K562 (cell line): ENCODE measurements around the gene LAMTOR4. TPM values are rescaled to one million over a fixed set of nuclear protein-coding genes. Genes with fewer than 3 reads are reported as not detected.

Experiments
- CREBBP ChIP-seq: IDR thresholded peaks from one replicate; pipeline ENCODE4 v1.6.1; 2012; ENCODE audit warnings: low read depth, mild to moderate bottlenecking, control low read depth, inconsistent platforms, low read length
- ESRRB ChIP-seq: fragments of 250-450 bp; sonication (Bioruptor Pico); IDR thresholded peaks from 2 replicates; pipeline ENCODE4 v1.5.0; 2020; ENCODE audit warnings: mild to moderate bottlenecking, moderate library complexity, borderline replicate concordance
- FIP1L1 ChIP-seq: fragments of 200-400 bp; formaldehyde crosslinking; IDR thresholded peaks from 2 replicates; pipeline ENCODE4 v1.6.1; 2018; ENCODE audit warnings: mild to moderate bottlenecking, low read depth, low read length; ENCODE audit not compliant: poor library complexity, severe bottlenecking
- HDAC1 ChIP-seq, 2 experiments: fragments of 450-650 bp; IDR thresholded peaks; 2 replicates each; pipeline ENCODE4 v1.6.1; 2016 to 2017; ENCODE audit warnings: inconsistent platforms in 1 of 2, mild to moderate bottlenecking in 1 of 2, moderate library complexity in 1 of 2
- KDM2B ChIP-seq: fragments of 250-450 bp; sonication (Bioruptor Pico); IDR thresholded peaks from 2 replicates; pipeline ENCODE4 v1.8.0; 2021; ENCODE audit warnings: mild to moderate bottlenecking, moderate library complexity
- MCM2 ChIP-seq: fragments of 450-650 bp; IDR thresholded peaks from 2 replicates; pipeline ENCODE4 v1.6.1; 2017; ENCODE audit warnings: low read depth, mild to moderate bottlenecking
- RBM34 ChIP-seq: fragments of 200-400 bp; formaldehyde crosslinking; IDR thresholded peaks from 2 replicates; pipeline ENCODE4 v1.6.1; 2018; ENCODE audit warnings: low read length, borderline replicate concordance; ENCODE audit not compliant: insufficient read depth
- STAT5A ChIP-seq: IDR thresholded peaks from 2 replicates; pipeline ENCODE4 v1.6.1; 2012; ENCODE audit warnings: low read length, inconsistent platforms, borderline replicate concordance
- ZC3H8 ChIP-seq: fragments of 450-650 bp; IDR thresholded peaks from 2 replicates; pipeline ENCODE4 v1.6.1; 2017
- ZNF3 ChIP-seq: fragments of 250-450 bp; sonication (Bioruptor Pico); IDR thresholded peaks from 2 replicates; pipeline ENCODE4 v1.5.0; 2021; ENCODE audit warnings: mild to moderate bottlenecking, moderate library complexity
- ZNF57 ChIP-seq: fragments of 450-650 bp; formaldehyde crosslinking; IDR thresholded peaks from 2 replicates; pipeline ENCODE4 v1.4.0; 2020; ENCODE audit warnings: mild to moderate bottlenecking, moderate library complexity
- ZNF699 ChIP-seq: fragments of 250-450 bp; sonication (Bioruptor Pico); IDR thresholded peaks from 2 replicates; pipeline ENCODE4 v1.8.0; 2021; ENCODE audit warnings: mild to moderate bottlenecking, moderate library complexity; ENCODE audit not compliant: insufficient replicate concordance
- polyA plus RNA-seq, 8 experiments: library from polyadenylated mRNA; depleted of rRNA in 4 of 8; stranded (reverse) in 5 of 8; unstranded in 3 of 8; fragments of >200 nt; fragmentation: Nextera tagmentation in 2 of 8; fragmentation: Illumina TruSeq in 1 of 8; extraction: Ambion mirVana in 2 of 8; extraction: Trizol in 1 of 8; gene quantifications; 2 replicates each; pipeline versions ENCODE4 v1.2.1 to v1.2.3, GENCODE V29; 2011 to 2014; ENCODE audit warnings: inconsistent platforms in 1 of 8, missing spikeins in 1 of 8
- total RNA-seq, 7 experiments: library from RNA; depleted of rRNA in 6 of 7; stranded (reverse); fragments of >200 nt in 6 of 7; fragmentation: Illumina TruSeq in 2 of 7; extraction: Trizol in 2 of 7; gene quantifications; 2 replicates each; pipeline versions ENCODE4 v1.2.1 to v1.2.3, GENCODE V29; 2011 to 2021; ENCODE audit warnings: low replicate concordance in 1 of 7
- TF ChIP-seq, protein P1 (sequence below): fragments of 150-350 bp; conservative IDR thresholded peaks from 2 replicates; pipeline ENCODE4 v1.6.1; 2014; ENCODE audit warnings: low read length
- TF ChIP-seq, protein P2 (sequence below): fragments of 450-650 bp; IDR thresholded peaks from 2 replicates; pipeline ENCODE4 v1.6.1; 2016; ENCODE audit warnings: low read depth, mild to moderate bottlenecking, moderate library complexity
- TF ChIP-seq, protein P3 (sequence below): fragments of 250-450 bp; sonication (Bioruptor Pico); IDR thresholded peaks from 2 replicates; pipeline ENCODE4 v1.6.1; 2021; ENCODE audit warnings: mild to moderate bottlenecking
- TF ChIP-seq, protein P4 (sequence below): fragments of 250-450 bp; sonication (Bioruptor Pico); IDR thresholded peaks from 2 replicates; pipeline ENCODE4 v1.8.0; 2022; ENCODE audit warnings: moderate library complexity, mild to moderate bottlenecking, inconsistent platforms
- TF ChIP-seq, protein P5 (sequence below): fragments of 150-350 bp; IDR thresholded peaks from 2 replicates; pipeline ENCODE4 v1.6.1; 2014; ENCODE audit warnings: low read depth, mild to moderate bottlenecking, low read length, borderline replicate concordance

LAMTOR4 gene
- total and polyA plus RNA-seq, 9 of the 15 experiments (the other 6 are each of a cell fraction or from before 2014, with no cell fraction given): 79.6 to 314 (median 195) TPM

DNA sequence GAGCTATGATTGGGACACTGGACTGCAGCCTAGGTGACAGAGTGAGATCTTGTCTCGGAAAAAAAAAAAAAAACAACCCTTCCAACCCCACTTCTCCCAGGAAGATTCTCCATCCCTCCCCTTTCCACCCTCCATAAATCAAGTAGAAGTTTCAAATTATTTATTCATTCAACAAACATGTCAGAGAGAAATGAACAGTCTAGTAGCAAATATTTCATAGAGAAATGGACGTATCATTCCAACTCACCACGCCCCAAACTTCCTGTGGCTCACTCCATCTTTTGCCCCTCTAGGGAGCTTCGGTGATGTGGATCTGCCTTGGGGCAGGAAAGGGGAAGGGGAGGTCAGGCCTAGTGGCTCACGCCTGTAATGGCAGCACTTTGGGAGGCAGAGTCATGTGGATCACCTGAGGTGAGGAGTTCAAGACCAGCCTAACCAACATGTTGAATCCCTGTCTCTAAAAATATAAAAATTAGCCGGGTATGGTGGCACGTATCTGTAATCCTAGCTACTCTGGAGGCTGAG, 10.4 kb downstream of the LAMTOR4 start (continued):
- TF ChIP-seq, protein P1, sequence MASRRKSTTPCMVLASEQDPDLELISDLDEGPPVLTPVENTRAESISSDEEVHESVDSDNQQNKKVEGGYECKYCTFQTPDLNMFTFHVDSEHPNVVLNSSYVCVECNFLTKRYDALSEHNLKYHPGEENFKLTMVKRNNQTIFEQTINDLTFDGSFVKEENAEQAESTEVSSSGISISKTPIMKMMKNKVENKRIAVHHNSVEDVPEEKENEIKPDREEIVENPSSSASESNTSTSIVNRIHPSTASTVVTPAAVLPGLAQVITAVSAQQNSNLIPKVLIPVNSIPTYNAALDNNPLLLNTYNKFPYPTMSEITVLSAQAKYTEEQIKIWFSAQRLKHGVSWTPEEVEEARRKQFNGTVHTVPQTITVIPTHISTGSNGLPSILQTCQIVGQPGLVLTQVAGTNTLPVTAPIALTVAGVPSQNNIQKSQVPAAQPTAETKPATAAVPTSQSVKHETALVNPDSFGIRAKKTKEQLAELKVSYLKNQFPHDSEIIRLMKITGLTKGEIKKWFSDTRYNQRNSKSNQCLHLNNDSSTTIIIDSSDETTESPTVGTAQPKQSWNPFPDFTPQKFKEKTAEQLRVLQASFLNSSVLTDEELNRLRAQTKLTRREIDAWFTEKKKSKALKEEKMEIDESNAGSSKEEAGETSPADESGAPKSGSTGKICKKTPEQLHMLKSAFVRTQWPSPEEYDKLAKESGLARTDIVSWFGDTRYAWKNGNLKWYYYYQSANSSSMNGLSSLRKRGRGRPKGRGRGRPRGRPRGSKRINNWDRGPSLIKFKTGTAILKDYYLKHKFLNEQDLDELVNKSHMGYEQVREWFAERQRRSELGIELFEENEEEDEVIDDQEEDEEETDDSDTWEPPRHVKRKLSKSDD: no peak
- TF ChIP-seq ZC3H8: no peak
- TF ChIP-seq, protein P2, sequence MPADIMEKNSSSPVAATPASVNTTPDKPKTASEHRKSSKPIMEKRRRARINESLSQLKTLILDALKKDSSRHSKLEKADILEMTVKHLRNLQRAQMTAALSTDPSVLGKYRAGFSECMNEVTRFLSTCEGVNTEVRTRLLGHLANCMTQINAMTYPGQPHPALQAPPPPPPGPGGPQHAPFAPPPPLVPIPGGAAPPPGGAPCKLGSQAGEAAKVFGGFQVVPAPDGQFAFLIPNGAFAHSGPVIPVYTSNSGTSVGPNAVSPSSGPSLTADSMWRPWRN: no peak
- no peak for TF ChIP-seq ESRRB
- no peak for TF ChIP-seq ZNF699 (CRISPR knock-in tag)
- no peak for TF ChIP-seq KDM2B (CRISPR knock-in tag)
- TF ChIP-seq STAT5A: no peak
- TF ChIP-seq, protein P3, sequence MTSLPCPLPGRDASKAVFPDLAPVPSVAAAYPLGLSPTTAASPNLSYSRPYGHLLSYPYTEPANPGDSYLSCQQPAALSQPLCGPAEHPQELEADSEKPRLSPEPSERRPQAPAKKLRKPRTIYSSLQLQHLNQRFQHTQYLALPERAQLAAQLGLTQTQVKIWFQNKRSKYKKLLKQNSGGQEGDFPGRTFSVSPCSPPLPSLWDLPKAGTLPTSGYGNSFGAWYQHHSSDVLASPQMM (CRISPR knock-in tag): no peak
- no peak for TF ChIP-seq FIP1L1
- TF ChIP-seq ZNF57 (CRISPR knock-in tag): no peak
- TF ChIP-seq RBM34: no peak
- TF ChIP-seq, protein P4, sequence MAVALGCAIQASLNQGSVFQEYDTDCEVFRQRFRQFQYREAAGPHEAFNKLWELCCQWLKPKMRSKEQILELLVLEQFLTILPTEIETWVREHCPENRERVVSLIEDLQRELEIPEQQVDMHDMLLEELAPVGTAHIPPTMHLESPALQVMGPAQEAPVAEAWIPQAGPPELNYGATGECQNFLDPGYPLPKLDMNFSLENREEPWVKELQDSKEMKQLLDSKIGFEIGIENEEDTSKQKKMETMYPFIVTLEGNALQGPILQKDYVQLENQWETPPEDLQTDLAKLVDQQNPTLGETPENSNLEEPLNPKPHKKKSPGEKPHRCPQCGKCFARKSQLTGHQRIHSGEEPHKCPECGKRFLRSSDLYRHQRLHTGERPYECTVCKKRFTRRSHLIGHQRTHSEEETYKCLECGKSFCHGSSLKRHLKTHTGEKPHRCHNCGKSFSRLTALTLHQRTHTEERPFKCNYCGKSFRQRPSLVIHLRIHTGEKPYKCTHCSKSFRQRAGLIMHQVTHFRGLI: no peak
- TF ChIP-seq, protein P5, sequence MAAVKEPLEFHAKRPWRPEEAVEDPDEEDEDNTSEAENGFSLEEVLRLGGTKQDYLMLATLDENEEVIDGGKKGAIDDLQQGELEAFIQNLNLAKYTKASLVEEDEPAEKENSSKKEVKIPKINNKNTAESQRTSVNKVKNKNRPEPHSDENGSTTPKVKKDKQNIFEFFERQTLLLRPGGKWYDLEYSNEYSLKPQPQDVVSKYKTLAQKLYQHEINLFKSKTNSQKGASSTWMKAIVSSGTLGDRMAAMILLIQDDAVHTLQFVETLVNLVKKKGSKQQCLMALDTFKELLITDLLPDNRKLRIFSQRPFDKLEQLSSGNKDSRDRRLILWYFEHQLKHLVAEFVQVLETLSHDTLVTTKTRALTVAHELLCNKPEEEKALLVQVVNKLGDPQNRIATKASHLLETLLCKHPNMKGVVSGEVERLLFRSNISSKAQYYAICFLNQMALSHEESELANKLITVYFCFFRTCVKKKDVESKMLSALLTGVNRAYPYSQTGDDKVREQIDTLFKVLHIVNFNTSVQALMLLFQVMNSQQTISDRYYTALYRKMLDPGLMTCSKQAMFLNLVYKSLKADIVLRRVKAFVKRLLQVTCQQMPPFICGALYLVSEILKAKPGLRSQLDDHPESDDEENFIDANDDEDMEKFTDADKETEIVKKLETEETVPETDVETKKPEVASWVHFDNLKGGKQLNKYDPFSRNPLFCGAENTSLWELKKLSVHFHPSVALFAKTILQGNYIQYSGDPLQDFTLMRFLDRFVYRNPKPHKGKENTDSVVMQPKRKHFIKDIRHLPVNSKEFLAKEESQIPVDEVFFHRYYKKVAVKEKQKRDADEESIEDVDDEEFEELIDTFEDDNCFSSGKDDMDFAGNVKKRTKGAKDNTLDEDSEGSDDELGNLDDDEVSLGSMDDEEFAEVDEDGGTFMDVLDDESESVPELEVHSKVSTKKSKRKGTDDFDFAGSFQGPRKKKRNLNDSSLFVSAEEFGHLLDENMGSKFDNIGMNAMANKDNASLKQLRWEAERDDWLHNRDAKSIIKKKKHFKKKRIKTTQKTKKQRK: no peak
- TF ChIP-seq MCM2: no peak
- TF ChIP-seq CREBBP: no peak
- TF ChIP-seq HDAC1 (IDR thresholded peaks at IDR 0.05): no peak
- TF ChIP-seq ZNF3 (CRISPR knock-in tag): no peak
